Esophagus squamous epithelium (tissue), 5 donors: ENCODE data around the gene MTMR11. TPM values are rescaled to one million over a fixed set of nuclear protein-coding genes. Genes with fewer than 3 reads are reported as not detected.
"Not testable (repeated sequence)": the region's sequence is repeated elsewhere in the genome, so short reads cannot be mapped to it uniquely, and the experiment has no call there.

Experiments
- DNase-seq: peaks from one replicate; lab custom pipeline; 2025; lab: John Stamatoyannopoulos, UW
- H3K27ac ChIP-seq, 4 donors: fragments of 200-600 bp; sonication (generic); one replicate each; pipeline ENCODE4 v1.5.1; 2016 to 2019; ENCODE audit warnings: mild to moderate bottlenecking in 1 of 4
- H3K27me3 ChIP-seq, 4 donors: fragments of 200-600 bp; sonication (generic); 1 replicate in 3 of 4; 2 replicates in 1 of 4; pipeline versions ENCODE4 v1.5.1 to v1.6.0; 2017 to 2021; ENCODE audit warnings: antibody characterized with exemption in 1 of 4
- H3K36me3 ChIP-seq, 3 donors: fragments of 200-600 bp; sonication (generic); one replicate each; pipeline ENCODE4 v1.5.1; 2016 to 2019
- H3K4me1 ChIP-seq, 3 donors: fragments of 200-600 bp; sonication (generic); one replicate each; pipeline ENCODE4 v1.5.1; 2017 to 2019
- H3K4me3 ChIP-seq, 4 donors: fragments of 200-600 bp; sonication (generic); 1 replicate in 3 of 4; 2 replicates in 1 of 4; pipeline ENCODE4 v1.5.1; 2016 to 2019; ENCODE audit warnings: mild to moderate bottlenecking in 2 of 4, moderate library complexity in 1 of 4
- H3K9me3 ChIP-seq, 3 donors: fragments of 200-600 bp; sonication (generic); one replicate each; pipeline ENCODE4 v1.5.1; 2016 to 2019
- CTCF ChIP-seq, 6 experiments: fragments of 450-650 bp in 4 of 6; fragments of 200-600 bp in 2 of 6; sonication (generic) in 2 of 6; IDR thresholded peaks; one replicate each; pipeline ENCODE4 v1.5.1; 2016 to 2019; ENCODE audit warnings: antibody characterized with exemption in 6 of 6, mild to moderate bottlenecking in 4 of 6, moderate library complexity in 4 of 6
- POLR2A ChIP-seq, 4 donors: fragments of 450-650 bp; IDR thresholded peaks; one replicate each; pipeline ENCODE4 v1.6.1; 2017; ENCODE audit warnings: antibody characterized with exemption in 4 of 4, mild to moderate bottlenecking in 4 of 4, moderate library complexity in 3 of 4
- WGBS, 2 donors: methylation state at CpG; one replicate each; pipeline ENCODE4 v1.1.5; 2018; 5-methylcytosine and 5-hydroxymethylcytosine counted together
- intact Hi-C: fragments of 100-400 bp; cut with DNase I; formaldehyde crosslinking; loops from one replicate; pipeline ENCODE4 v1.15.0; 2022
- total RNA-seq, 4 donors: library from RNA; depleted of rRNA; stranded (reverse); fragments of >200 nt; gene quantifications; one replicate each; pipeline ENCODE4 v1.1.0, GENCODE V29; 2016
- donor health status: DM: yes; HTN: yes; CAD: no.

The MTMR11 gene
- total RNA-seq, 4 donors from 2014 or later, result 3.9 to 13.5 (median 10.6) TPM

GRCh38 chr1:149945206-149945605 is 8.5 kb upstream of the MTMR11 start:
- 86 to 94% methylated on average over 4 of the region's 4 CpGs for WGBS, 2 donors
- Histone ChIP-seq H3K36me3 (peaks cover 0 to 68% (median 29%) of the 10 kb centered on the region in 3 donors), H3K27ac (no peak overlapping the region), H3K4me3 (no peak overlapping the region), H3K4me1 (peaks cover 0 to 26% (median 10%) of the 10 kb centered on the region in 3 donors), H3K9me3 (no peaks in the 10 kb centered on the region), H3K27me3 (no peaks in the 10 kb centered on the region)
- intact Hi-C loops, result no loop called here
- no peak for DNase-seq
- TF ChIP-seq CTCF (IDR thresholded peaks at IDR 0.05), result no peak
- TF ChIP-seq POLR2A (IDR thresholded peaks at IDR 0.05), result no peak

GRCh38 chr1:149942885-149943284 is 6.2 kb upstream of the MTMR11 start:
- Histone ChIP-seq H3K36me3 (peaks cover 0 to 45% (median 17%) of the 10 kb centered on the region in 3 donors), H3K4me3 (no peak overlapping the region), H3K27ac (peak overlapping the region in 3 of 4 donors; percentile 38 to 90 (median 69)), H3K4me1 (peaks cover 0 to 49% (median 24%) of the 10 kb centered on the region in 3 donors), H3K9me3 (no peaks in the 10 kb centered on the region), H3K27me3 (no peaks in the 10 kb centered on the region)
- DNase-seq, result no peak
- intact Hi-C loops, result no loop called here
- TF ChIP-seq CTCF (IDR thresholded peaks at IDR 0.05) (no peak), POLR2A (IDR thresholded peaks at IDR 0.05) (no peak)
- WGBS, 2 donors, result 31 to 36% methylated on average over 3 of the region's 3 CpGs

- DNase-seq, result no peak
- Histone ChIP-seq H3K27ac (peak overlapping the region; percentile 33 to 90 (median 54)), H3K4me3 (no peak overlapping the region), H3K36me3 (peaks cover 0 to 38% (median 17%) of the 10 kb centered on the region in 3 donors), H3K4me1 (peaks cover 0 to 56% (median 30%) of the 10 kb centered on the region in 3 donors), H3K9me3 (no peaks in the 10 kb centered on the region), H3K27me3 (no peaks in the 10 kb centered on the region)
- intact Hi-C loops, result no loop called here
- WGBS, 2 donors, result 14 to 28% methylated on average over 5 of the region's 5 CpGs
- TF ChIP-seq CTCF (IDR thresholded peaks at IDR 0.05), result peak in 1 of 6 experiments; percentile 4
- no peak for TF ChIP-seq POLR2A (IDR thresholded peaks at IDR 0.05)
Observed at GRCh38 chr1:149942207-149942606, 5.5 kb upstream of the MTMR11 start.

GRCh38 chr1:149940427-149940826 is 3.7 kb upstream of the MTMR11 start:
- no peaks in the 10 kb centered on the region for H3K9me3 ChIP-seq
- no peak for DNase-seq
- no peak overlapping the region for H3K4me3 ChIP-seq
- H3K27ac ChIP-seq, result peak overlapping the region in 3 of 4 donors; percentile 77 to 90 (median 86)
- TF ChIP-seq CTCF (IDR thresholded peaks at IDR 0.05), result no peak
- TF ChIP-seq POLR2A (IDR thresholded peaks at IDR 0.05), result no peak
- H3K27me3 ChIP-seq, result no peaks in the 10 kb centered on the region
- 85 to 94% methylated on average over 3 of the region's 3 CpGs for WGBS, 2 donors
- peaks cover 0 to 20% (median 9%) of the 10 kb centered on the region in 3 donors for H3K36me3 ChIP-seq
- intact Hi-C loops, result no loop called here
- H3K4me1 ChIP-seq, result peaks cover 4 to 74% (median 38%) of the 10 kb centered on the region in 3 donors

GRCh38 chr1:149938668-149939003 is 2.0 kb upstream of the MTMR11 start:
- H3K9me3 ChIP-seq, DNase-seq, H3K36me3 ChIP-seq, H3K27me3 ChIP-seq, intact Hi-C loops: not testable (repeated sequence)
- H3K27ac ChIP-seq, result peak overlapping the region; percentile 77 to 90 (median 87)
- 24 to 27% methylated on average over 10 to 13 of the region's 13 CpGs for WGBS, 2 donors
- peak overlapping the region; percentile 16 to 48 (median 38) for H3K4me3 ChIP-seq
- peaks cover 4 to 80% (median 45%) of the 10 kb centered on the region in 3 donors for H3K4me1 ChIP-seq

GRCh38 chr1:149937759-149938158 is 1.1 kb upstream of the MTMR11 start:
- Histone ChIP-seq H3K4me3 (peak overlapping the region in 1 of 4 donors; percentile 74), H3K27me3 (no peaks in the 10 kb centered on the region), H3K36me3 (peaks cover 0 to 16% (median 0%) of the 10 kb centered on the region in 3 donors), H3K4me1 (peaks cover 4 to 80% (median 43%) of the 10 kb centered on the region in 3 donors), H3K27ac (peak overlapping the region; percentile 77 to 90 (median 83)), H3K9me3 (no peaks in the 10 kb centered on the region)
- no peak for TF ChIP-seq POLR2A (IDR thresholded peaks at IDR 0.05)
- no peak for TF ChIP-seq CTCF (IDR thresholded peaks at IDR 0.05)
- intact Hi-C loops, result no loop called here
- no peak for DNase-seq
